Neuronal stem cell (in vitro differentiated cells): Measurements from ENCODE around the gene LGR6.
A peak's percentile ranks its signal among the peaks of the same experiment; 100 is the strongest.

ENCODE experiments used
- DNase-seq: peaks from one replicate; pipeline ENCODE4 v3.0.0-alpha.2; 2013; ENCODE audit warnings: low spot score
- H2AFZ ChIP-seq: one replicate; pipeline ENCODE4 v1.6.1; 2013; ENCODE audit warnings: mild to moderate bottlenecking, low read length, inconsistent platforms
- H2AK5ac ChIP-seq: 2 replicates; pipeline ENCODE4 v1.6.1; 2013; ENCODE audit warnings: low read depth, mild to moderate bottlenecking, inconsistent platforms, low read length, moderate library complexity, mixed read lengths
- H2BK120ac ChIP-seq: 2 replicates; pipeline ENCODE4 v1.6.1; 2013; ENCODE audit warnings: low read depth, mild to moderate bottlenecking, inconsistent platforms, low read length, moderate library complexity, mixed read lengths
- H2BK12ac ChIP-seq: one replicate; pipeline ENCODE4 v1.6.1; 2013; ENCODE audit warnings: low read length, inconsistent platforms
- H2BK15ac ChIP-seq: 2 replicates; pipeline ENCODE4 v1.6.1; 2013; ENCODE audit warnings: mild to moderate bottlenecking, low read length, inconsistent platforms, mixed read lengths
- H2BK5ac ChIP-seq: one replicate; pipeline ENCODE4 v1.6.1; 2013; ENCODE audit warnings: inconsistent platforms, mild to moderate bottlenecking, low read length, moderate library complexity
- H3K14ac ChIP-seq: one replicate; pipeline ENCODE4 v1.6.1; 2013; ENCODE audit warnings: low read length, inconsistent platforms
- H3K18ac ChIP-seq: 2 replicates; pipeline ENCODE4 v1.6.1; 2013; ENCODE audit warnings: low read length, inconsistent platforms
- H3K23ac ChIP-seq: 2 replicates; pipeline ENCODE4 v1.6.1; 2013; ENCODE audit warnings: low read depth, mild to moderate bottlenecking, mixed read lengths, low read length, inconsistent platforms; ENCODE audit not compliant: poor library complexity
- H3K27ac ChIP-seq: replicated peaks from 3 replicates; pipeline ENCODE4 v1.5.1; 2013; ENCODE audit warnings: low read length, inconsistent platforms
- H3K27me3 ChIP-seq, 3 experiments: 2 replicates each; pipeline ENCODE4 v1.6.1; 2013; ENCODE audit warnings: low read length in 3 of 3, mild to moderate bottlenecking in 2 of 3, inconsistent platforms in 1 of 3, low read depth in 1 of 3, mixed read lengths in 1 of 3, moderate library complexity in 1 of 3; ENCODE audit not compliant: control insufficient read depth in 3 of 3, insufficient read depth in 3 of 3
- H3K36me3 ChIP-seq, 2 donors: replicated peaks in 1 of 2; 2 replicates each; pipeline ENCODE4 v1.6.1; 2013; ENCODE audit warnings: low read length in 2 of 2; ENCODE audit not compliant: control insufficient read depth in 2 of 2, insufficient read depth in 2 of 2
- H3K4ac ChIP-seq: 2 replicates; pipeline ENCODE4 v1.6.1; 2013; ENCODE audit warnings: inconsistent platforms, mild to moderate bottlenecking, low read length, moderate library complexity
- H3K4me1 ChIP-seq, 2 donors: 1 replicate in 1 of 2; 2 replicates in 1 of 2; pipeline ENCODE4 v1.6.1; 2013; ENCODE audit warnings: low read length in 2 of 2, low read depth in 1 of 2; ENCODE audit not compliant: control insufficient read depth in 2 of 2, insufficient read depth in 1 of 2
- H3K4me2 ChIP-seq: one replicate; pipeline ENCODE4 v1.6.1; 2013; ENCODE audit warnings: mild to moderate bottlenecking, low read length, inconsistent platforms; ENCODE audit not compliant: insufficient read depth, poor library complexity, severe bottlenecking
- H3K4me3 ChIP-seq, 2 donors: 2 replicates each; pipeline ENCODE4 v1.5.1; 2013; ENCODE audit warnings: low read length in 2 of 2, mild to moderate bottlenecking in 2 of 2, inconsistent platforms in 1 of 2, moderate library complexity in 1 of 2
- H3K79me1 ChIP-seq: one replicate; pipeline ENCODE4 v1.6.1; 2013; ENCODE audit warnings: low read depth, mild to moderate bottlenecking, inconsistent platforms, low read length, moderate library complexity
- H3K9ac ChIP-seq: one replicate; pipeline ENCODE4 v1.6.1; 2013; ENCODE audit warnings: mild to moderate bottlenecking, low read depth, low read length, inconsistent platforms; ENCODE audit not compliant: poor library complexity
- H3K9me3 ChIP-seq, 2 donors: replicated peaks in 1 of 2; 2 replicates each; pipeline versions ENCODE3 to v1.6.1; 2013; ENCODE audit warnings: low read length in 2 of 2, mild to moderate bottlenecking in 2 of 2, inconsistent platforms in 1 of 2, low read depth in 1 of 2, mixed read lengths in 1 of 2, moderate library complexity in 1 of 2; ENCODE audit not compliant: control insufficient read depth in 2 of 2, insufficient read depth in 1 of 2
- H4K8ac ChIP-seq: one replicate; pipeline ENCODE4 v1.6.1; 2013; ENCODE audit warnings: low read depth, mild to moderate bottlenecking, inconsistent platforms, low read length, moderate library complexity
- H4K91ac ChIP-seq: one replicate; pipeline ENCODE4 v1.6.1; 2013; ENCODE audit warnings: low read length, low read depth, mild to moderate bottlenecking, inconsistent platforms; ENCODE audit not compliant: poor library complexity
- WGBS, 2 donors: extraction: QIAGEN DNeasy Blood & Tissue Kit; methylation state at CpG; one replicate each; pipeline ENCODE4 v1.1.7; 2013; ENCODE audit warnings: missing lambda C conversion rate in 2 of 2, mixed read lengths in 1 of 2; ENCODE audit not compliant: insufficient read length in 2 of 2, insufficient replicate concordance in 1 of 2; ENCODE audit errors: extremely low coverage in 2 of 2; 5-methylcytosine and 5-hydroxymethylcytosine counted together

Gene LGR6

DNA sequence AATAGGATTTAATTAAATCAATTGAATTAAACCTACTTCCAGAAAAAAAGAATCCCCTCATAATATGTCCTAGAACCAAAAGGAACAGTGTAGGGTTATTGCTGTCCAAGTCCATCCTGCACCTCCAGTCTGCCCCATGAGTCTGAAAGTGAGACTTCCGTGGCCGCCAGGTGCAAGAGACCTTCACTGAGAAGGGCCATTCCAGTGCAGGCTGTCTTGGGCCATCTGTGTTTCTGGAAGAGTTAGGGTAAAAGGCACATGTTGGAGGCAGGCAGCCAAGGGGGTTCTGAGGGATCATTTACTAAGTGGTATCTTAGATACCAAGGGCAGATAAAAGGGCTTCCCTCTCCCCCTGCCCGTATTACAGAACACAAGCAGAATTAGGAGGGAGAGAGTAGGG, 117.1 kb downstream of the LGR6 start:
- Histone ChIP-seq H3K14ac (no peak overlapping the region), H2AFZ (no peak overlapping the region), H3K4me3 (no peak overlapping the region), H3K79me1 (no peaks in the 10 kb centered on the region), H2BK120ac (no peak overlapping the region), H3K4ac (no peak overlapping the region), H2BK15ac (no peak overlapping the region), H3K9ac (no peak overlapping the region), H3K18ac (no peak overlapping the region), H3K27ac (no peak overlapping the region), H3K27me3 (peaks cover 0 to 43% (median 0%) of the 10 kb centered on the region in 3 experiments), H2BK12ac (no peak overlapping the region), H2BK5ac (no peak overlapping the region), H4K8ac (no peak overlapping the region), H3K23ac (no peak overlapping the region), H4K91ac (no peak overlapping the region), H2AK5ac (no peak overlapping the region), H3K36me3 (no peaks in the 10 kb centered on the region), H3K4me1 (no peaks in the 10 kb centered on the region), H3K9me3 (no peaks in the 10 kb centered on the region), H3K4me2 (no peak overlapping the region)
- WGBS, 2 donors, result no CpG with 5 or more reads among the region's 3 CpGs
- DNase-seq, result no peak

DNA sequence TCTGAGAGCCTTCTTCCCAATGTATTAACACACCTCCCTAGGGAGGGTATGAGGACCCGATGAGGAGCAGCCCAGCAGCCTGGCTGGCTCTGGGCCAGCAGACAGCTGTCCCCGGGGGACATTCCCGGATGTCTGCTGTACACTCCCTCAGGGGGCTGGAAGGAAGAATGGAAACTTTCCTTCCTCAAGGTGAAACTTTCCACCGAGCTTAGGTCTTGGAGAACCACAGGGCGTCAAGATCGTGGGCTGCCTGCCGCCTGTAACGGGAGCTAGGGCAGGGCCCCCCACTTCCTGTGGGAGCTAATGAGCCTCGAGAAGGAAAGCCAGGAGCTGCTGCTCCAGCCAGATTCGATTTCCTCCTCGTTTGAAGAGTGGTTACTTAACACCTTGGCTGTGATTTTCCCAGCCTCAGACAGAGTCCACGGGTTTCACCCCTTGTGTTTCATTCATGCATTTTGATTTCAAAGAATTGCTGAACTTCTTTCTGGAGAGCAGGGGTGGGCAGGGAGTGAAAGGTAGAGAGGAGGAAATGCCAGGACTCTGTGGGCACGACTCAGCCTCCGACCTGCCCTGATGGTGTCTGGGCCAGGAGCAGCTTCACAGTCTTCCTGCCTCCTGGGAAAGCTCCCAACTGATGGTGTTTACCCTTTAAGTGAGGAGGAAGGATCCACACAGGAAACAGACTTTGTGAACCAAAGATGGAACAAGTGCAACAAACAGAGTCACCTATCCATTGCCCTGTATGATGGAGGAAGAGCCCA, 118.5 kb downstream of the LGR6 start:
- H4K8ac ChIP-seq, result no peak overlapping the region
- H3K27ac ChIP-seq, result no peak overlapping the region
- H4K91ac ChIP-seq, result no peak overlapping the region
- no peak overlapping the region for H3K14ac ChIP-seq
- no peak overlapping the region for H2BK5ac ChIP-seq
- no peak overlapping the region for H3K23ac ChIP-seq
- H3K36me3 ChIP-seq, result no peaks in the 10 kb centered on the region
- H2AFZ ChIP-seq, result no peak overlapping the region
- no peak overlapping the region for H3K4me2 ChIP-seq
- no peak overlapping the region for H2AK5ac ChIP-seq
- no peak overlapping the region for H3K4ac ChIP-seq
- no peak overlapping the region for H2BK12ac ChIP-seq
- no peaks in the 10 kb centered on the region for H3K79me1 ChIP-seq
- DNase-seq, result no peak
- H3K27me3 ChIP-seq, result peaks cover 0 to 36% (median 0%) of the 10 kb centered on the region in 3 experiments
- no peak overlapping the region for H2BK120ac ChIP-seq
- H2BK15ac ChIP-seq, result no peak overlapping the region
- H3K18ac ChIP-seq, result no peak overlapping the region
- WGBS, 2 donors, result no CpG with 5 or more reads among the region's 14 CpGs
- H3K4me3 ChIP-seq, result no peak overlapping the region
- H3K9ac ChIP-seq, result no peak overlapping the region
- no peaks in the 10 kb centered on the region for H3K4me1 ChIP-seq
- no peaks in the 10 kb centered on the region for H3K9me3 ChIP-seq

DNA sequence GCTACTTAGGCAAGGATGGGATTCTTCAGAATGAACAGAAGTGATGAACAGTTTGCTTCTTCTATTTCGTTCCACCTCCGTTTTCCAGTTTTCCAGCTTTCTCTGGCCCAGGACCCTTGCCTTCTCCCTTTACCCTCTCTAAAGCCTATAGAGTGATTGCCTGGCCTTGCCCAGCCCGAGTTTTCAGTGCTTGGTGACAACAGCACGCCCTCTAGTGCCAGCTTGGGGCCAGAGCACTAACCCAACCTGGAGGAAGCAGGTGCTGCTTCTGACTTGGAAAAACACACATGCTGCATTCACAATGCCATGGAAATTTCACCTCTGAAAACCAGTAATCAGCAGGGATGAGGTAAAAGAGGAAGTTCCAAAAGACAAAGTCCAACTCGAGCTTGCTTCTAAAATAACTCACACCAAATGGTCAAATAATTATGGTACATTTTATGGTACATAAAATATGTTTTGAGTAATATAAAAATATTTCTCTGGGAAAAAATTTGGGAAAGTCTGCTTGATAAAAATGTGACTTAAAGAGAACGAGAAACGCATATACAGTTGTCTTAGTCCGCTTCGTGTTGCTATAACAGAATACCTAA, 122.1 kb downstream of the LGR6 start:
- H3K18ac ChIP-seq, result no peak overlapping the region
- H3K9ac ChIP-seq, result no peak overlapping the region
- H2BK15ac ChIP-seq, result no peak overlapping the region
- no peak overlapping the region for H2AK5ac ChIP-seq
- H3K27ac ChIP-seq, result no peak overlapping the region
- peak; percentile 75 for DNase-seq
- H4K91ac ChIP-seq, result no peak overlapping the region
- no CpG with 5 or more reads among the region's 9 CpGs for WGBS, 2 donors
- no peaks in the 10 kb centered on the region for H3K79me1 ChIP-seq
- H3K23ac ChIP-seq, result no peak overlapping the region
- no peaks in the 10 kb centered on the region for H3K9me3 ChIP-seq
- H2BK12ac ChIP-seq, result no peak overlapping the region
- H2BK5ac ChIP-seq, result no peak overlapping the region
- H3K4ac ChIP-seq, result no peak overlapping the region
- H3K27me3 ChIP-seq, result peaks cover 0 to 26% (median 0%) of the 10 kb centered on the region in 3 experiments
- no peaks in the 10 kb centered on the region for H3K4me1 ChIP-seq
- H3K4me3 ChIP-seq, result no peak overlapping the region
- H2BK120ac ChIP-seq, result no peak overlapping the region
- no peak overlapping the region for H3K4me2 ChIP-seq
- H3K14ac ChIP-seq, result no peak overlapping the region
- no peaks in the 10 kb centered on the region for H3K36me3 ChIP-seq
- H4K8ac ChIP-seq, result no peak overlapping the region
- H2AFZ ChIP-seq, result no peak overlapping the region

DNA sequence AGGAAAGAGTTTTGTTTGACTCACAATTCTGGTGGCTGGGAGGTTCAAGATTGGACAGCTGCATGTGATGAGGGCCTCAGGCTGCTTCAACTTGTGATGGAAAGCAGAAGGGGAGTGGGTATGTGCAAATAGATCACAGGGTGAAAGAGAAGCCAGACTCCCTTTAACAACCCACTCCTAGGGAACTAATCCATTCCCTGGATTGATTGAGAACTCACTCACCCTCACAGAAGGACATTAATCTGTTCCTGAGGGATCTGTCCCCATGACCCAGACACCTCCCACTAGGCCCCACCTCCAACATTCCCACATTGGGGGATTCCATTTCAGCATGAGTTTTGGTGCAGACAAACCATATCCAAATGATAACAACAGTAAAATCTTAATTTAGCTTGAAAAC, 122.6 kb downstream of the LGR6 start:
- Histone ChIP-seq H2BK5ac (no peak overlapping the region), H2AFZ (no peak overlapping the region), H2BK15ac (no peak overlapping the region), H3K4me2 (no peak overlapping the region), H4K8ac (no peak overlapping the region), H3K79me1 (no peaks in the 10 kb centered on the region), H2BK12ac (no peak overlapping the region), H4K91ac (no peak overlapping the region), H3K27ac (no peak overlapping the region), H3K23ac (no peak overlapping the region), H2AK5ac (no peak overlapping the region), H2BK120ac (no peak overlapping the region), H3K4me3 (no peak overlapping the region), H3K4me1 (no peaks in the 10 kb centered on the region), H3K27me3 (peaks cover 0 to 32% (median 0%) of the 10 kb centered on the region in 3 experiments), H3K9ac (no peak overlapping the region), H3K18ac (no peak overlapping the region), H3K14ac (no peak overlapping the region), H3K9me3 (no peaks in the 10 kb centered on the region), H3K4ac (no peak overlapping the region), H3K36me3 (no peaks in the 10 kb centered on the region)
- DNase-seq, result no peak
